Mammary epithelial cell (primary cell): Measurements from ENCODE around the gene UPK3BL1.
"Not testable (repeated sequence)": the region's sequence is repeated elsewhere in the genome, so short reads cannot be mapped to it uniquely, and the experiment has no call there.

ENCODE experiments used
- EZH2 ChIP-seq: IDR thresholded peaks from 2 replicates; pipeline ENCODE4 v1.6.1; 2012; ENCODE audit warnings: low read length, inconsistent platforms, borderline replicate concordance
- TF ChIP-seq, protein P1 (sequence below), 2 donors: IDR thresholded peaks in 1 of 2; conservative IDR thresholded peaks in 1 of 2; 2 replicates each; pipeline ENCODE4 v1.5.1; 2011 to 2012; ENCODE audit warnings: inconsistent platforms in 2 of 2, low read length in 2 of 2, mild to moderate bottlenecking in 2 of 2, control low read depth in 1 of 2, low read depth in 1 of 2; ENCODE audit not compliant: insufficient read depth in 1 of 2; ENCODE audit errors: extremely low read depth in 1 of 2

DNA sequence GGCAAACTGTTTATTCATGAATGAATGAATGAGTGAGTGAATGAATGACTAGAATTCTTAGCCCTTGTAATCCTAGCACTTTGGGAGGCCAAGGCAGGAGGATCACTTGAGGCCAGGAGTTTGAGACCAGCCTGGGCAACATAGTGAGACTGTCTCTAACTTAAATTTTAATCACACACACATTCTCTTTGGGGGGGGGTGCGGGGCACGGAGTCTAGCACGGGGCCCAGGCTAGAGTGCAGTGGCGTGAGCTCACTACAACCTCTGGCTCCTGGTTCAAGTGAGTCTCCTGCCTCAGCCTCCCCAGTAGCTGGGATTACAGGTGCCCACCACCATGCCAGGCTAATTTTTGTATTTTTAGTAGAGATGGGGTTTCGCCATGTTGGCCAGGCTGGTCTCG lies 48.0 kb upstream of the UPK3BL1 start:
- TF ChIP-seq, protein P1, sequence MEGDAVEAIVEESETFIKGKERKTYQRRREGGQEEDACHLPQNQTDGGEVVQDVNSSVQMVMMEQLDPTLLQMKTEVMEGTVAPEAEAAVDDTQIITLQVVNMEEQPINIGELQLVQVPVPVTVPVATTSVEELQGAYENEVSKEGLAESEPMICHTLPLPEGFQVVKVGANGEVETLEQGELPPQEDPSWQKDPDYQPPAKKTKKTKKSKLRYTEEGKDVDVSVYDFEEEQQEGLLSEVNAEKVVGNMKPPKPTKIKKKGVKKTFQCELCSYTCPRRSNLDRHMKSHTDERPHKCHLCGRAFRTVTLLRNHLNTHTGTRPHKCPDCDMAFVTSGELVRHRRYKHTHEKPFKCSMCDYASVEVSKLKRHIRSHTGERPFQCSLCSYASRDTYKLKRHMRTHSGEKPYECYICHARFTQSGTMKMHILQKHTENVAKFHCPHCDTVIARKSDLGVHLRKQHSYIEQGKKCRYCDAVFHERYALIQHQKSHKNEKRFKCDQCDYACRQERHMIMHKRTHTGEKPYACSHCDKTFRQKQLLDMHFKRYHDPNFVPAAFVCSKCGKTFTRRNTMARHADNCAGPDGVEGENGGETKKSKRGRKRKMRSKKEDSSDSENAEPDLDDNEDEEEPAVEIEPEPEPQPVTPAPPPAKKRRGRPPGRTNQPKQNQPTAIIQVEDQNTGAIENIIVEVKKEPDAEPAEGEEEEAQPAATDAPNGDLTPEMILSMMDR (conservative IDR thresholded peaks at IDR 0.05 in 1 of 2, IDR thresholded peaks at IDR 0.05 in 1 of 2; ENCODE audit: extremely low read depth in 1 of 2, insufficient read depth in 1 of 2, low read depth in 1 of 2, low read length in 2 of 2) = not testable (repeated sequence)
- not testable (repeated sequence) for TF ChIP-seq EZH2
